Measurements from ENCODE around the gene STK17B. TPM values are rescaled to one million over a fixed set of nuclear protein-coding genes. Genes with fewer than 3 reads are reported as not detected.
A peak's percentile ranks its signal among the peaks of the same experiment; 100 is the strongest.

Gene STK17B
- total and polyA plus RNA-seq, 2 of the 8 experiments (the other 6 are each of a cell fraction or from before 2014, with no cell fraction given): 1.8 to 10.5 TPM

DNA sequence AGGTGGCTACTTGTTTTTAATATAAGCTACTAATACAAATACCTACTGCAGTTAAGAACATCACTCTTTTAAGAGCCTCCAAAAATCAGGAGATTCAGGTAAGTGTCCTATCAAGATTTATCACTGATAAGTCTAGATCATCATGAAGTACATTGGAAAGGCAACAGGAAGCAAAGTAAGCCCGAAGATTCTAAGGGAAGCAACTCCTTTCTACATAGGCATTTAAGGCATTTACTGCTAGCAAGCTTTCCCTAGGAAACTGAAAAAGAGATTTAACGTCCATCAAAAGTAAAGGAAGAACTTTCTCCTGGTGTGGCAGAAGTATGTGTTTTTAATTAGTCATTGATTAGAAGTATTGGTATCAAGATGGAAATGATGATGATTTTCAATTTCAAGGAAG lies 3.7 kb downstream of the STK17B start:
- Histone ChIP-seq H2BK20ac (ENCODE audit: low read length) (no peak overlapping the region), H3K23ac (ENCODE audit: insufficient read length) (no peak overlapping the region), H2AK5ac (ENCODE audit: low read depth, low read length) (no peak overlapping the region), H3K4me2 (ENCODE audit: insufficient read depth in 1 of 2, low read depth in 2 of 2, low read length in 2 of 2) (peak overlapping the region in 1 of 2 experiments; percentile 7; a peak in 1 of 4 replicates), H4K20me1 (replicated peaks in 1 of 2; ENCODE audit: control insufficient read depth in 1 of 2, insufficient read depth in 2 of 2, low read length in 2 of 2) (peaks cover 0 to 1% of the 10 kb centered on the region in 2 experiments), H3K27me3 (replicated peaks in 1 of 4; ENCODE audit: control insufficient read depth in 3 of 4, extremely low read depth in 1 of 4, insufficient read depth in 3 of 4, low read length in 3 of 4) (peaks cover 0 to 4% (median under 1%) of the 10 kb centered on the region in 4 experiments; a peak in 4 of 7 replicates), H2BK5ac (ENCODE audit: low read depth, low read length) (no peak overlapping the region), H3K27ac (ENCODE audit: low read depth, low read length) (no peak overlapping the region), H4K8ac (ENCODE audit: extremely low read depth, insufficient read depth, low read length) (no peak overlapping the region), H2BK15ac (ENCODE audit: low read length) (no peak overlapping the region), H3K36me3 (ENCODE audit: control insufficient read depth in 2 of 4, insufficient read depth in 4 of 4, low read length in 3 of 4) (no peaks in the 10 kb centered on the region), H3K23me2 (ENCODE audit: low read depth, low read length) (peaks cover 10% of the 10 kb centered on the region; the same call in 1 of the 2 replicates), H3K4me1 (replicated peaks in 1 of 4; ENCODE audit: control insufficient read depth in 3 of 4, insufficient read depth in 4 of 4, low read length in 3 of 4) (peaks cover 0 to 12% (median 6%) of the 10 kb centered on the region in 4 experiments; a peak in 3 of 7 replicates), H3K56ac (replicated peaks; ENCODE audit: insufficient read length, low read depth, low read length) (no peak overlapping the region), H3K79me2 (ENCODE audit: control insufficient read depth in 1 of 2, insufficient read depth in 2 of 2, low read length in 2 of 2) (peaks cover 2 to 66% of the 10 kb centered on the region in 2 experiments; a peak in 3 of 4 replicates), H2AFZ (ENCODE audit: low read length) (no peak overlapping the region), H3K9me3 (ENCODE audit: insufficient read depth in 2 of 2, low read depth in 1 of 2, low read length in 1 of 2) (no peaks in the 10 kb centered on the region), H4K91ac (replicated peaks; ENCODE audit: insufficient read length, low read length) (no peak overlapping the region), H3K14ac (ENCODE audit: insufficient read length) (no peak overlapping the region), H4K5ac (ENCODE audit: insufficient read length, low read depth, low read length) (no peak overlapping the region), H3K9ac (replicated peaks in 1 of 4; ENCODE audit: extremely low read depth in 1 of 4, low read depth in 3 of 4, low read length in 3 of 4) (no peak overlapping the region), H2BK12ac (ENCODE audit: low read depth, low read length) (no peak overlapping the region), H3K4ac (replicated peaks; ENCODE audit: insufficient read length, low read depth, low read length) (no peak overlapping the region), H3K18ac (ENCODE audit: extremely low read depth, low read length) (no peak overlapping the region), H2BK120ac (replicated peaks; ENCODE audit: low read depth, low read length) (no peak overlapping the region), H3K4me3 (ENCODE audit: extremely low read depth in 1 of 4, insufficient read depth in 2 of 4, low read depth in 3 of 4, low read length in 4 of 4) (peak overlapping the region in 1 of 4 experiments; percentile 0; a peak in 1 of 8 replicates), H3K79me1 (ENCODE audit: low read depth, low read length) (0 out of 2 replicates have a peak, but pooled peaks cover 2% of the 10 kb centered on the region)
- ChIA-PET CTCF (ENCODE audit: partially characterized antibody) (interaction anchor here (1.4 kb wide), 1 partner anchor 89 kb away, joined by 6 read pairs; no protein-coding TSS in a partner anchor), POLR2A (ENCODE audit: partially characterized antibody) (no interaction called here)
- TF ChIP-seq ASH2L (IDR thresholded peaks at IDR 0.05; ENCODE audit: low read length): no peak
- no peak for TF ChIP-seq BCL11A (IDR thresholded peaks at IDR 0.05; ENCODE audit: low read depth in 2 of 2, low read length in 2 of 2)
- TF ChIP-seq SIRT6 (IDR thresholded peaks at IDR 0.05; ENCODE audit: low read length): no peak
- TF ChIP-seq RNF2 (IDR thresholded peaks at IDR 0.05; ENCODE audit: borderline replicate concordance, low read depth, low read length, missing control alignments, poor library complexity, severe bottlenecking): no peak
- TF ChIP-seq TEAD4 (IDR thresholded peaks at IDR 0.05; ENCODE audit: low read depth, low read length): no peak
- no peak for TF ChIP-seq TAF7 (optimal IDR thresholded peaks at IDR 0.05; ENCODE audit: borderline replicate concordance, low read depth, low read length)
- no peak for TF ChIP-seq YY1 (IDR thresholded peaks at IDR 0.05; ENCODE audit: low read depth, low read length)
- TF ChIP-seq ZNF274 (IDR thresholded peaks at IDR 0.05; ENCODE audit: borderline replicate concordance, extremely low read depth, low read length): no peak
- no peak for TF ChIP-seq PHF8 (conservative IDR thresholded peaks at IDR 0.05; ENCODE audit: low read depth, low read length)
- FAIRE-seq: no peak
- no peak for DNase-seq (ENCODE audit: low read depth in 1 of 2, low spot score in 2 of 2)
- 59% methylated on average over 2 of the region's 2 CpGs; no CpG with 5 or more reads in 1 of the 2 experiments for WGBS, 2 experiments (ENCODE audit: extremely low coverage in 1 of 2, insufficient coverage in 1 of 2, insufficient read length in 1 of 2, insufficient replicate concordance in 2 of 2, low coverage in 1 of 2, low lambda C conversion rate in 2 of 2, missing lambda C conversion rate in 1 of 2)

Data from H1 (cell line).